AG04450 (cell line): Measurements from ENCODE around the gene TLL2. TPM values are rescaled to one million over a fixed set of nuclear protein-coding genes. Genes with fewer than 3 reads are reported as not detected.

ENCODE experiments used
- CTCF ChIA-PET: fragments of 300-600, 350-600 bp; formaldehyde crosslinking; extraction: SDS; loops from one replicate; lab custom pipeline; 2022; ENCODE audit warnings: antibody characterized with exemption, inconsistent platforms; lab: Charles Lee
- POLR2A ChIA-PET: fragments of 350-600 bp; formaldehyde crosslinking; extraction: SDS; loops from one replicate; lab custom pipeline; 2021; ENCODE audit warnings: antibody characterized with exemption, inconsistent platforms; lab: Yijun Ruan, JAX
- DNase-seq: peaks from one replicate; pipeline ENCODE4 v3.0.0-alpha.2; 2011; ENCODE audit warnings: low read depth, low spot score
- H3K27ac ChIP-seq: one replicate; pipeline ENCODE4 v1.5.1; 2012; ENCODE audit warnings: low read depth, low read length, control low read depth
- H3K27me3 ChIP-seq: one replicate; pipeline ENCODE4 v1.6.0; 2012; ENCODE audit warnings: low read length; ENCODE audit not compliant: control insufficient read depth, insufficient read depth
- H3K4me3 ChIP-seq: 2 replicates; pipeline ENCODE4 v1.5.1; 2011; ENCODE audit warnings: mild to moderate bottlenecking, low read depth, low read length, control low read depth
- H3K9me3 ChIP-seq: 2 replicates; pipeline ENCODE4 v1.5.1; 2012; ENCODE audit warnings: low read length; ENCODE audit not compliant: control insufficient read depth, insufficient read depth
- CTCF ChIP-seq: IDR thresholded peaks from 2 replicates; pipeline ENCODE4 v1.5.1; 2011; ENCODE audit warnings: low read depth, low read length, control low read depth, inconsistent platforms
- polyA plus RNA-seq: library from polyadenylated mRNA; depleted of rRNA; stranded (reverse); fragments of >200 nt; gene quantifications from 2 replicates; pipeline ENCODE4 v1.2.3, GENCODE V29; 2011

TLL2 gene
- polyA plus RNA-seq, 1 experiment: 0.01 TPM

GRCh38 chr10:96470116-96470743 is 43.5 kb downstream of the TLL2 start:
- Histone ChIP-seq H3K9me3 (no peaks in the 10 kb centered on the region), H3K27me3 (peaks cover 9% of the 10 kb centered on the region), H3K4me3 (no peak overlapping the region), H3K27ac (no peak overlapping the region)
- peak; percentile 54 for TF ChIP-seq CTCF
- DNase-seq: no peak
- CTCF ChIA-PET: interaction anchor here (0.6 to 1.4 kb wide), 6 partner anchors 9 to 374 kb away, joined by 3 to 8 read pairs (median 4); partner anchors contain the start of gene TLL2
- POLR2A ChIA-PET: no interaction called here

- POLR2A ChIA-PET: no interaction called here
- no peak overlapping the region for H3K4me3 ChIP-seq
- no peak for DNase-seq
- CTCF ChIA-PET: interaction anchor here (0.6 to 1.4 kb wide), 2 partner anchors 45 to 219 kb away, joined by 3 to 4 read pairs; partner anchors contain the start of gene TLL2
- H3K9me3 ChIP-seq: no peaks in the 10 kb centered on the region
- H3K27ac ChIP-seq: no peak overlapping the region
- TF ChIP-seq CTCF: no peak
- peaks cover 7% of the 10 kb centered on the region for H3K27me3 ChIP-seq
Observed at GRCh38 chr10:96468845-96469244, 44.9 kb downstream of the TLL2 start.

- CTCF ChIA-PET: interaction anchor here (0.5 kb wide), 1 partner anchor 1212 kb away, joined by 3 read pairs; no protein-coding TSS in a partner anchor
- H3K27ac ChIP-seq: no peak overlapping the region
- no peaks in the 10 kb centered on the region for H3K9me3 ChIP-seq
- peaks cover 5% of the 10 kb centered on the region for H3K27me3 ChIP-seq
- no peak for TF ChIP-seq CTCF
- no peak overlapping the region for H3K4me3 ChIP-seq
- DNase-seq: no peak
- POLR2A ChIA-PET: no interaction called here
Observed at GRCh38 chr10:96465599-96465998, 48.1 kb downstream of the TLL2 start.

- H3K27me3 ChIP-seq: peaks cover 5% of the 10 kb centered on the region
- DNase-seq: no peak
- no peak for TF ChIP-seq CTCF
- CTCF ChIA-PET: no interaction called here
- POLR2A ChIA-PET: no interaction called here
- H3K9me3 ChIP-seq: no peaks in the 10 kb centered on the region
- H3K27ac ChIP-seq: no peak overlapping the region
- H3K4me3 ChIP-seq: no peak overlapping the region
Observed at GRCh38 chr10:96463562-96463961, 50.2 kb downstream of the TLL2 start.

GRCh38 chr10:96462606-96463151 is 51.0 kb downstream of the TLL2 start:
- POLR2A ChIA-PET: no interaction called here
- CTCF ChIA-PET: no interaction called here
- Histone ChIP-seq H3K27ac (no peak overlapping the region), H3K27me3 (peaks cover 5% of the 10 kb centered on the region), H3K9me3 (no peaks in the 10 kb centered on the region), H3K4me3 (no peak overlapping the region)
- TF ChIP-seq CTCF: no peak
- DNase-seq: no peak
